ENCODE data around the gene BPIFB3.

The BPIFB3 gene, protein sequence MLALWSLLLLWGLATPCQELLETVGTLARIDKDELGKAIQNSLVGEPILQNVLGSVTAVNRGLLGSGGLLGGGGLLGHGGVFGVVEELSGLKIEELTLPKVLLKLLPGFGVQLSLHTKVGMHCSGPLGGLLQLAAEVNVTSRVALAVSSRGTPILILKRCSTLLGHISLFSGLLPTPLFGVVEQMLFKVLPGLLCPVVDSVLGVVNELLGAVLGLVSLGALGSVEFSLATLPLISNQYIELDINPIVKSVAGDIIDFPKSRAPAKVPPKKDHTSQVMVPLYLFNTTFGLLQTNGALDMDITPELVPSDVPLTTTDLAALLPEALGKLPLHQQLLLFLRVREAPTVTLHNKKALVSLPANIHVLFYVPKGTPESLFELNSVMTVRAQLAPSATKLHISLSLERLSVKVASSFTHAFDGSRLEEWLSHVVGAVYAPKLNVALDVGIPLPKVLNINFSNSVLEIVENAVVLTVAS

DNA sequence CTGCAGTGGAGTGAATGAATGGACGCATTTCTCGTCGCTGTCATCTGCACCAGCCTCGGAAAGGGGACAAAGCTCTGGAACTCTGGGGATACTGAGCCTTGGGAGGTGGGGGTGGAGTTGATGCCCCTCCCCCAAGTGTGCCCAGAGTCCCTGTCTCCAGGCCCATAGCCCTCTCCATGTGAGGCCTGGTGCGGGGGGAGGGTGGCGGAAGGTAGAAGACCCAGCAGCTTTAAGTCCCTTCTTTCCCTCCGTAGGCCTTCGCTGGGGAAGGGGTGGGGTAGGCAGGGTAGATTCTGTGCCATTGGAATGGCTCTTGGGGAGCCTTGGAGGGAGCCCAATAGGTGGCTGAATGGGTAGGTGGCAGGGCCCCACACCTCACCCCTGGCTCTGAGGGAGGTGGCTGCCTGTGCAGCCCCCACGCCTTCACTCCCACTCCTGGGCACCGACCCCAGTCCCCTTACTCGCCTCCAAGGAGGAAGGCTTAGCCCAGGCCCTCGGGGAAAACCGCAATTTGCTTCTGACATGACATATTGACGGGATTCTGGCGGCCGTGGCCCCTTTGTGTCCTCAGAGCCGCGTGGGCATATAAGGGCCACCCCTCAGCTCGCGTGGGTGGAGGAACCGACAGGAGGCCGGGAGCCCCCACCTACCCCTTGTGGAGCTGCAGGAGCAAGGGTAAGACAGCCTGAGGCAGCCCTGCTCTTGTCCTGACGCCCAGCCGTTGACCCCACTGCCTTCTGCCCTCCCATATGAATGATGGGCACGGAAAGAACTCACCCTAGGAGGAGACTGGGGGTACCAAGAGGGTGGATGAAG, at the start of gene BPIFB3:
Gene BPIFB3 (plus strand): TSS at position 613 of the 816 bp plus-strand sequence. CDS start 1,533 bp downstream, outside the sequence.
- DNase-seq, result no peak

- DNase-seq, result no peak
These were observed 49.5 kb upstream of the BPIFB3 start, which contains the start of gene SUN5 for GRCh38 chr20:33004141-33004751. TSS of gene SUN5 (minus strand) at chr20:33004433. CDS start at chr20:33004340, 93 bp downstream.

GRCh38 chr20:33005132-33005566, 48.6 kb upstream of the BPIFB3 start:
- DNase-seq, result peak in 3 of 6 experiments; percentile 9 to 41 (median 30)

GRCh38 chr20:33005908-33006775, 47.6 kb upstream of the BPIFB3 start:
- DNase-seq, result no peak

GRCh38 chr20:33006776-33007375, 46.8 kb upstream of the BPIFB3 start:
- no peak for DNase-seq

- DNase-seq, result no peak
These were observed 46.0 kb upstream of the BPIFB3 start, which contains the start of gene BPIFB2 for GRCh38 chr20:33007376-33008335. TSS of gene BPIFB2 (plus strand) at chr20:33007704. CDS start at chr20:33008575, 871 bp downstream.

GRCh38 chr20:33008336-33009213, 45.1 kb upstream of the BPIFB3 start:
- no peak for DNase-seq

DNA sequence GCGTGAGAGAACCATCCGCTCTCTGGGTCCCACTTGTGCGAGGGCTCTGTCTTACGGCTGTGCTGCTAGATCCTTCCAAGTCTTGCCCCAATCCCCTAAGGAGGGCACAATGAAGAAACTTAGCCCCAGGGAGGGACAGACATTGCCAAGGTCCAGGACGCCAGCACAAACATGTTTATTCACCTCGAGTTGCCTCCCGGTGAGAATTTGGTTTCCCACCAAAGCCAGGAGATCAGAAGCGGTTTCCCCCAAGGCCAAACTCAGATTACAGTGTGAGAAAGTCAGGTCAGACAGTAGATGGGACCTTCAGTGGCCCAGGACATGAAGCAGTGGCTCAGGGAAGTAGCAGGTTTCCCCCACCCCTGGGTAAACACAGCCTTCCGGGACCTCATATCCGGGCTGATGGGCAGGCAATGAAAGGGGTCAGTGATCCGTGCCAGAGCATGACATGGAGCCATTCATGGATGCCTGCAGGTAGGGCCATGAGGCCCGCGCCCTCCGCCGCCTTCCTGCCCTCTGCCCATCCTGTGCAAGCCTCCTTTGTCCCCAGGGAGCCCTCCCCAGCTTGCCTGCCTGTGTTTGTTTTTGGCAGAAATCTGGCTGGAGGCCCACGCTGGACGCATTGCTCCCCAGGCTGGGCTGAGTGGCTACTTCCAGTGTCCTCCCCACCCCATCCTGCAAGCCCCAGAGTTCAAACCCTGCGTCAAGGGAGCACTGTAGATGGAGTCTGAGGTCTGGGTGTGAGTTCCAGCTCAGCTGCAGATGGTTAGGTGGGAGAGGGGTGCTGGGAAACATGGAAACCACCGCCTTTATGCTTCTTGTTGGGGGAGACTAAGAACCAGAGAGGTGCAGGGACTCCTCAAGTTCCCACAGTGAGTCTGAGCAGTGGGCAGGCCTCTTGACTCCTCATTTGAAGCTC, 44.2 kb upstream of the BPIFB3 start:
- DNase-seq, result no peak

DNA sequence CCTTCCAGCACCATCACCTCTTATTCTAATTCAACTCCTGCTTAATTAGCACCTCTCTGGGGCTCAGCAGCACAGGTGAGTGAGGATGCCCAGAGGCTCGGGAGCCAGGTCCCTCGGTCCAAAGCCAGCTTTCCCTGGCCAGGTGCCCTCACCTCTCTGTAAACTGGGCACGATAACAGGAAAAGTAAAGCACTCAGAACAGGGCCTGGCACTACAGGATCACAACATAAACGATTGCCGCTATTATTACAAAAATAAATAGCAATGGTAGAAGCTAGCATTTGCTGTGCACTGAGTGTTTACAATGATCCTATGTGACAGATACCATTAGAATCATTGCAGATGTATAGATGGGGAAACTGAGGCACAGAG, 43.6 kb upstream of the BPIFB3 start:
- DNase-seq, result no peak

- DNase-seq, result no peak
These were observed 42.8 kb upstream of the BPIFB3 start for GRCh38 chr20:33010674-33011449.

GRCh38 chr20:33012327-33013189, 41.1 kb upstream of the BPIFB3 start:
- DNase-seq, result no peak

GRCh38 chr20:33013701-33014326, 39.9 kb upstream of the BPIFB3 start:
- DNase-seq, result no peak

- DNase-seq, result no peak
These were observed 39.2 kb upstream of the BPIFB3 start for GRCh38 chr20:33014336-33015113.

DNA sequence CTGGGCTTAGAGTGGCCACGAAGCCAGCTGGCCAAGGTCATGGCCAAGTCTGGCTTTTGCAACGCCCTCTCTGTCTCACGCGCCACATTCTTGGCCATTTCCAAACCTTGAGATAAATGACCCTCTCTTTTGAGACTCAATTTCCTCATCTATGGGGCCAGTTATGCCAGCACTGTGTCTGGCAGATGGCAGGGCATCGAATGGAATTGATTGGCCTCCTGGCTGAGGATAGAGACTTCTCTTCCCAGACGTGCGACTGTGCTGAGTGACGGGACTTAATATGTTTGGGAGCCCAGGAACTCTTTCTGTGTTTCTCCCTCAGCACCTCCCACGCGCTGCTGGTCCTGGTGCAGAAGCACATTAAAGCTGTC, 38.6 kb upstream of the BPIFB3 start:
- DNase-seq, result no peak
